Fibroblast of lung (primary cell): ENCODE data around the gene D2HGDH. TPM values are rescaled to one million over a fixed set of nuclear protein-coding genes. Genes with fewer than 3 reads are reported as not detected.

Experiments used
- DNase-seq, 2 donors: peaks; one replicate each; pipeline versions ENCODE4 v3.0.0 to v3.0.0-alpha.2; 2010; ENCODE audit warnings: low read depth in 2 of 2
- H2AFZ ChIP-seq: 2 replicates; pipeline ENCODE4 v1.5.1; 2012; ENCODE audit warnings: low read length, control low read depth, inconsistent platforms
- H3K27ac ChIP-seq: 2 replicates; pipeline ENCODE4 v1.5.1; 2011; ENCODE audit warnings: low read length, control low read depth; ENCODE audit not compliant: insufficient read depth
- H3K27me3 ChIP-seq: 2 replicates; pipeline ENCODE4 v1.5.1; 2011; ENCODE audit warnings: mild to moderate bottlenecking, low read length; ENCODE audit not compliant: control insufficient read depth, insufficient read depth
- H3K36me3 ChIP-seq: 2 replicates; pipeline ENCODE4 v1.5.1; 2011; ENCODE audit warnings: low read length; ENCODE audit not compliant: control insufficient read depth, insufficient read depth
- H3K4me1 ChIP-seq: 2 replicates; pipeline ENCODE4 v1.5.1; 2011; ENCODE audit warnings: low read length; ENCODE audit not compliant: control insufficient read depth, insufficient read depth; ENCODE audit errors: extremely low read depth
- H3K4me2 ChIP-seq: 2 replicates; pipeline ENCODE4 v1.5.1; 2011; ENCODE audit warnings: low read length, control low read depth; ENCODE audit not compliant: insufficient read depth; ENCODE audit errors: extremely low read depth
- H3K4me3 ChIP-seq, 4 experiments: fragments of 200-600 bp in 1 of 4; sonication (generic) in 1 of 4; replicated peaks in 1 of 4; 2 replicates each; pipeline ENCODE4 v1.5.1; 2011 to 2016; ENCODE audit warnings: low read length in 4 of 4, low read depth in 3 of 4, mild to moderate bottlenecking in 3 of 4, control low read depth in 2 of 4, inconsistent platforms in 1 of 4, mixed read lengths in 1 of 4; ENCODE audit not compliant: insufficient read depth in 1 of 4; ENCODE audit errors: control extremely low read depth in 1 of 4
- H3K79me2 ChIP-seq: 2 replicates; pipeline ENCODE4 v1.5.1; 2012; ENCODE audit warnings: mild to moderate bottlenecking, low read length, inconsistent platforms; ENCODE audit not compliant: control insufficient read depth, insufficient read depth
- H3K9ac ChIP-seq: 2 replicates; pipeline ENCODE4 v1.5.1; 2011; ENCODE audit warnings: mild to moderate bottlenecking, low read length, control low read depth; ENCODE audit not compliant: insufficient read depth
- H3K9me3 ChIP-seq: 2 replicates; pipeline ENCODE4 v1.5.1; 2012; ENCODE audit warnings: low read depth, low read length; ENCODE audit not compliant: control insufficient read depth, insufficient read depth
- H4K20me1 ChIP-seq: 2 replicates; pipeline ENCODE4 v1.5.1; 2011; ENCODE audit warnings: low read length; ENCODE audit not compliant: control insufficient read depth, insufficient read depth; ENCODE audit errors: extremely low read depth
- CTCF ChIP-seq, 2 donors: IDR thresholded peaks in 1 of 2; conservative IDR thresholded peaks in 1 of 2; 1 replicate in 1 of 2; 2 replicates in 1 of 2; pipeline ENCODE4 v1.5.1; 2011 to 2012; ENCODE audit warnings: low read length in 2 of 2, control low read depth in 1 of 2, inconsistent platforms in 1 of 2, low read depth in 1 of 2, mild to moderate bottlenecking in 1 of 2
- EZH2 ChIP-seq: IDR thresholded peaks from 2 replicates; pipeline ENCODE4 v1.5.1; 2012; ENCODE audit warnings: low read length, control low read depth, mild to moderate bottlenecking; ENCODE audit errors: missing control alignments
- polyA plus RNA-seq, 2 donors: library from polyadenylated mRNA; depleted of rRNA in 1 of 2; stranded (reverse) in 1 of 2; unstranded in 1 of 2; fragments of >200 nt; gene quantifications; 2 replicates each; pipeline ENCODE4 v1.2.1, GENCODE V29; 2011 to 2012; ENCODE audit warnings: missing spikeins in 1 of 2
- total RNA-seq: library from RNA; depleted of rRNA; stranded (reverse); fragments of >200 nt; gene quantifications from 2 replicates; pipeline ENCODE4 v1.2.1, GENCODE V29; 2014

Gene D2HGDH
- total and polyA plus RNA-seq, 2 donors (not counting 1 experiment from before 2014, with no cell fraction given): 5.7 to 28.4 TPM

GRCh38 chr2:241720560-241720959, 13.9 kb upstream of the D2HGDH start:
- TF ChIP-seq CTCF (conservative IDR thresholded peaks at IDR 0.05 in 1 of 2, IDR thresholded peaks at IDR 0.05 in 1 of 2; ENCODE audit: low read depth in 1 of 2, low read length in 2 of 2) (no peak), EZH2 (no peak)

DNA sequence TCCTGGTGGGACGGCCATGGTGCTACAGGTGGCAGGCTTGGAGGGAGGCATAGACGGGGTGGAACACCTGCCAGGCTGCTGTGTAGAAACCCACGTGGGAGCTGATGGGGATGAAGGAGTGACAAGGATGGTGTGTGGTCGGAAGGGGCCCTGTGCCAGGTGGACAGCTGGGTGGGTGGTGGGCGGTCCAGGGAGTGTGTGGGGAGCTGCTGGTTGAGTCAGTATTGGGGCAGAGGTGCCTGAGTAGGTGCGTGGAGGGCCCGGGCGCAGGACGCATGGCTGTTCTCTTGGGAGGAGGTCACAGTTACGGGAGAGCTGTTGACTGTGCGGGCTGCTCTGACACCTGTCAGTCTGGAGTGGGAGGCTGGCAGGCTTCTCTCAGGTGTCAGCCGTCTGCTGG, 12.6 kb upstream of the D2HGDH start:
- no peaks in the 10 kb centered on the region for H3K9me3 ChIP-seq

More at GRCh38 chr2:241720560-241720959, 13.9 kb upstream of the D2HGDH start:
- Histone ChIP-seq H4K20me1 (no peaks in the 10 kb centered on the region), H3K4me2 (no peak overlapping the region), H3K79me2 (no peaks in the 10 kb centered on the region), H3K9ac (no peak overlapping the region), H3K27ac (no peak overlapping the region), H3K36me3 (peaks cover 16% of the 10 kb centered on the region), H3K4me3 (no peak overlapping the region), H3K9me3 (no peaks in the 10 kb centered on the region), H3K27me3 (no peaks in the 10 kb centered on the region), H2AFZ (no peak overlapping the region), H3K4me1 (no peaks in the 10 kb centered on the region)
- no peak for DNase-seq

GRCh38 chr2:241722896-241723454, 11.5 kb upstream of the D2HGDH start:
- Histone ChIP-seq H2AFZ (no peak overlapping the region), H3K4me1 (no peaks in the 10 kb centered on the region), H3K4me3 (no peak overlapping the region), H3K9ac (no peak overlapping the region), H3K27ac (no peak overlapping the region), H3K4me2 (no peak overlapping the region), H3K9me3 (no peaks in the 10 kb centered on the region), H3K79me2 (no peaks in the 10 kb centered on the region), H3K27me3 (no peaks in the 10 kb centered on the region), H3K36me3 (peaks cover 16% of the 10 kb centered on the region), H4K20me1 (no peaks in the 10 kb centered on the region)
- TF ChIP-seq CTCF (conservative IDR thresholded peaks at IDR 0.05 in 1 of 2, IDR thresholded peaks at IDR 0.05 in 1 of 2; ENCODE audit: low read depth in 1 of 2, low read length in 2 of 2): no peak
- TF ChIP-seq EZH2: no peak
- DNase-seq: no peak

More for the DNA sequence above, 12.6 kb upstream of the D2HGDH start:
- H3K36me3 ChIP-seq: peaks cover 16% of the 10 kb centered on the region
- no peaks in the 10 kb centered on the region for H4K20me1 ChIP-seq
- H3K27ac ChIP-seq: no peak overlapping the region
- no peaks in the 10 kb centered on the region for H3K79me2 ChIP-seq
- DNase-seq: no peak
- TF ChIP-seq EZH2: no peak
- TF ChIP-seq CTCF (conservative IDR thresholded peaks at IDR 0.05 in 1 of 2, IDR thresholded peaks at IDR 0.05 in 1 of 2; ENCODE audit: low read depth in 1 of 2, low read length in 2 of 2): no peak
- H2AFZ ChIP-seq: no peak overlapping the region
- H3K4me1 ChIP-seq: no peaks in the 10 kb centered on the region
- no peaks in the 10 kb centered on the region for H3K27me3 ChIP-seq
- H3K4me2 ChIP-seq: no peak overlapping the region
- no peak overlapping the region for H3K9ac ChIP-seq
- H3K4me3 ChIP-seq: no peak overlapping the region
